ENCODE data around the gene GOT1. TPM values are rescaled to one million over a fixed set of nuclear protein-coding genes. Genes with fewer than 3 reads are reported as not detected.

The GOT1 gene
- total RNA-seq, 1 experiment from 2014 or later = 56.8 TPM

DNA sequence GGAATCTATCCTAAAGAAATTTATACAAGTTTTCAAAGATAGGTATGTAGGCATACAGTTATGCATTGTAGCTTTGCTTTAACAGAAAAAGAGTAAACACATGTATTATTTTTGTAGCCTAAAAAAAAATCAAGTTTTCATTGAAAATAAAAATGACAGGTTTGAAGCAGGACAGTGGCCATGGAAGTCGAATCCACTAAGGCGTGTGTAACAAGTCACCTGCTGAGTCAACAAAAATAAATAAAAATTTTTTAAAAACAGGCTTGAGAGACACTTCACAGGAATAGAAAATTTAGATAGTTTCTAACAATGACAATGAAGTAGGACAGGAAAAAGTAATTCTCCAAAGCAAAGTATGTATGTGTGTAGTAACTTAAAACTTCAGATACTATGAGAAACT lies 8.5 kb upstream of the GOT1 start:
- no peak overlapping the region for H3K4me3 Mint-ChIP-seq
- H3K9me3 Mint-ChIP-seq = no peaks in the 10 kb centered on the region
- DNase-seq (ENCODE audit: low spot score) = no peak
- peaks cover 4% of the 10 kb centered on the region for H3K4me1 Mint-ChIP-seq
- ChIA-PET CTCF (interaction anchor here (1.6 kb wide), 1 partner anchor 122 kb away, joined by 3 read pairs; no protein-coding TSS in a partner anchor), POLR2A (no interaction called here)
- no peaks in the 10 kb centered on the region for H3K36me3 Mint-ChIP-seq
- TF ChIP-seq, protein P1, sequence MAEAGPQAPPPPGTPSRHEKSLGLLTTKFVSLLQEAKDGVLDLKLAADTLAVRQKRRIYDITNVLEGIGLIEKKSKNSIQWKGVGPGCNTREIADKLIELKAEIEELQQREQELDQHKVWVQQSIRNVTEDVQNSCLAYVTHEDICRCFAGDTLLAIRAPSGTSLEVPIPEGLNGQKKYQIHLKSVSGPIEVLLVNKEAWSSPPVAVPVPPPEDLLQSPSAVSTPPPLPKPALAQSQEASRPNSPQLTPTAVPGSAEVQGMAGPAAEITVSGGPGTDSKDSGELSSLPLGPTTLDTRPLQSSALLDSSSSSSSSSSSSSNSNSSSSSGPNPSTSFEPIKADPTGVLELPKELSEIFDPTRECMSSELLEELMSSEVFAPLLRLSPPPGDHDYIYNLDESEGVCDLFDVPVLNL (CRISPR knock-in tag; IDR thresholded peaks at IDR 0.05; ENCODE audit: borderline replicate concordance, low read depth) = no peak
- TF ChIP-seq ZNF671 (CRISPR knock-in tag; IDR thresholded peaks at IDR 0.05) (no peak), RORB (CRISPR knock-in tag; IDR thresholded peaks at IDR 0.05) (no peak), ZNF219 (CRISPR knock-in tag; IDR thresholded peaks at IDR 0.05; ENCODE audit: borderline replicate concordance) (no peak), NR1H2 (CRISPR knock-in tag; IDR thresholded peaks at IDR 0.05) (no peak), SMAD3 (CRISPR knock-in tag; IDR thresholded peaks at IDR 0.05; ENCODE audit: borderline replicate concordance) (no peak), SMAD4 (CRISPR knock-in tag; IDR thresholded peaks at IDR 0.05) (no peak), ZNF396 (CRISPR knock-in tag; IDR thresholded peaks at IDR 0.05; ENCODE audit: borderline replicate concordance) (no peak)
- TF ChIP-seq, protein P2, sequence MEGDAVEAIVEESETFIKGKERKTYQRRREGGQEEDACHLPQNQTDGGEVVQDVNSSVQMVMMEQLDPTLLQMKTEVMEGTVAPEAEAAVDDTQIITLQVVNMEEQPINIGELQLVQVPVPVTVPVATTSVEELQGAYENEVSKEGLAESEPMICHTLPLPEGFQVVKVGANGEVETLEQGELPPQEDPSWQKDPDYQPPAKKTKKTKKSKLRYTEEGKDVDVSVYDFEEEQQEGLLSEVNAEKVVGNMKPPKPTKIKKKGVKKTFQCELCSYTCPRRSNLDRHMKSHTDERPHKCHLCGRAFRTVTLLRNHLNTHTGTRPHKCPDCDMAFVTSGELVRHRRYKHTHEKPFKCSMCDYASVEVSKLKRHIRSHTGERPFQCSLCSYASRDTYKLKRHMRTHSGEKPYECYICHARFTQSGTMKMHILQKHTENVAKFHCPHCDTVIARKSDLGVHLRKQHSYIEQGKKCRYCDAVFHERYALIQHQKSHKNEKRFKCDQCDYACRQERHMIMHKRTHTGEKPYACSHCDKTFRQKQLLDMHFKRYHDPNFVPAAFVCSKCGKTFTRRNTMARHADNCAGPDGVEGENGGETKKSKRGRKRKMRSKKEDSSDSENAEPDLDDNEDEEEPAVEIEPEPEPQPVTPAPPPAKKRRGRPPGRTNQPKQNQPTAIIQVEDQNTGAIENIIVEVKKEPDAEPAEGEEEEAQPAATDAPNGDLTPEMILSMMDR (IDR thresholded peaks at IDR 0.05) = no peak
- TF ChIP-seq, protein P3, sequence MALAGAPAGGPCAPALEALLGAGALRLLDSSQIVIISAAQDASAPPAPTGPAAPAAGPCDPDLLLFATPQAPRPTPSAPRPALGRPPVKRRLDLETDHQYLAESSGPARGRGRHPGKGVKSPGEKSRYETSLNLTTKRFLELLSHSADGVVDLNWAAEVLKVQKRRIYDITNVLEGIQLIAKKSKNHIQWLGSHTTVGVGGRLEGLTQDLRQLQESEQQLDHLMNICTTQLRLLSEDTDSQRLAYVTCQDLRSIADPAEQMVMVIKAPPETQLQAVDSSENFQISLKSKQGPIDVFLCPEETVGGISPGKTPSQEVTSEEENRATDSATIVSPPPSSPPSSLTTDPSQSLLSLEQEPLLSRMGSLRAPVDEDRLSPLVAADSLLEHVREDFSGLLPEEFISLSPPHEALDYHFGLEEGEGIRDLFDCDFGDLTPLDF (CRISPR knock-in tag; IDR thresholded peaks at IDR 0.05) = no peak
- H3K27ac Mint-ChIP-seq = no peak overlapping the region
- H3K27me3 Mint-ChIP-seq (ENCODE audit: low read depth) = no peaks in the 10 kb centered on the region
- ATAC-seq = no peak

DNA sequence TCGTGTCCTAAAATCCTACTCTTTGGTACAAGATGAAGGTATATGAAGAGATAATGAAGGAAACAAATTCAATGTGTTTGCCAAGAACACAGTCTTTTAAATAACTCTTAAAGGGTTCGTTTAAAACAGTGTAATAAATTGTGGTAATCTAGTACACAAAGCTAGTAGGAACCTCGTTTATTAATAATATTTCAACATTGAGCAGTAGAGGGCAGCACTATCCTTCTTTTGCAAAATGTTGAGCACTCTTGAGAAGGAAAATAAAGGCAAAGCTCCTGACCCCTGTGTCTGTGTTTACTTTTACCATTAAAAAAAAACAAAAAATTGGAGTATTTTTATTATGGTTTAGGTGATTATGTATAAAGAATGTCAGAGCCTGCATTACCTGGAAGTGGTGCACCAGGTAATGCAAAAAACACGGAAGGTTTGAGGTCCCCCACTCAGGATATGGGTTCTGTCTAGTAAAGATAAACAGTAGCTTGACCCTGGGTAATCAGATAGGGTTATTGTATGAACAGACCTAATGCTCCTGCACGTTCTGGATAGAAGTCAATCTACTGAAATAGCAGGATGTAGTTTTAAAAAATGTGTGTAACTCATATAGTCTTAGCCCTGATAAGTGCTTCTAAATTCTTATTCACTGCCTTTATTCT lies 5.7 kb upstream of the GOT1 start:
- Mint-ChIP-seq H3K27me3 (ENCODE audit: low read depth) (no peaks in the 10 kb centered on the region), H3K27ac (no peak overlapping the region), H3K9me3 (no peaks in the 10 kb centered on the region), H3K4me1 (peaks cover 4% of the 10 kb centered on the region), H3K36me3 (no peaks in the 10 kb centered on the region), H3K4me3 (no peak overlapping the region)
- TF ChIP-seq, protein P4, sequence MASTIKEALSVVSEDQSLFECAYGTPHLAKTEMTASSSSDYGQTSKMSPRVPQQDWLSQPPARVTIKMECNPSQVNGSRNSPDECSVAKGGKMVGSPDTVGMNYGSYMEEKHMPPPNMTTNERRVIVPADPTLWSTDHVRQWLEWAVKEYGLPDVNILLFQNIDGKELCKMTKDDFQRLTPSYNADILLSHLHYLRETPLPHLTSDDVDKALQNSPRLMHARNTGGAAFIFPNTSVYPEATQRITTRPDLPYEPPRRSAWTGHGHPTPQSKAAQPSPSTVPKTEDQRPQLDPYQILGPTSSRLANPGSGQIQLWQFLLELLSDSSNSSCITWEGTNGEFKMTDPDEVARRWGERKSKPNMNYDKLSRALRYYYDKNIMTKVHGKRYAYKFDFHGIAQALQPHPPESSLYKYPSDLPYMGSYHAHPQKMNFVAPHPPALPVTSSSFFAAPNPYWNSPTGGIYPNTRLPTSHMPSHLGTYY (CRISPR knock-in tag; IDR thresholded peaks at IDR 0.05) = no peak
- TF ChIP-seq, protein P2 (IDR thresholded peaks at IDR 0.05) = peak; percentile 34
- POLR2A ChIA-PET = interaction anchor here (0.8 kb wide), 1 partner anchor 176 kb away, joined by 3 read pairs; no protein-coding TSS in a partner anchor
- DNase-seq (ENCODE audit: low spot score) (no peak), ATAC-seq (peak; percentile 65)
- CTCF ChIA-PET = interaction anchor here (0.5 to 2.5 kb wide), 48 partner anchors 8 to 276 kb away, joined by 3 to 29 read pairs (median 6); partner anchors contain the start of genes CNNM1, ENTPD7, NKX2-3 and SLC25A28

DNA sequence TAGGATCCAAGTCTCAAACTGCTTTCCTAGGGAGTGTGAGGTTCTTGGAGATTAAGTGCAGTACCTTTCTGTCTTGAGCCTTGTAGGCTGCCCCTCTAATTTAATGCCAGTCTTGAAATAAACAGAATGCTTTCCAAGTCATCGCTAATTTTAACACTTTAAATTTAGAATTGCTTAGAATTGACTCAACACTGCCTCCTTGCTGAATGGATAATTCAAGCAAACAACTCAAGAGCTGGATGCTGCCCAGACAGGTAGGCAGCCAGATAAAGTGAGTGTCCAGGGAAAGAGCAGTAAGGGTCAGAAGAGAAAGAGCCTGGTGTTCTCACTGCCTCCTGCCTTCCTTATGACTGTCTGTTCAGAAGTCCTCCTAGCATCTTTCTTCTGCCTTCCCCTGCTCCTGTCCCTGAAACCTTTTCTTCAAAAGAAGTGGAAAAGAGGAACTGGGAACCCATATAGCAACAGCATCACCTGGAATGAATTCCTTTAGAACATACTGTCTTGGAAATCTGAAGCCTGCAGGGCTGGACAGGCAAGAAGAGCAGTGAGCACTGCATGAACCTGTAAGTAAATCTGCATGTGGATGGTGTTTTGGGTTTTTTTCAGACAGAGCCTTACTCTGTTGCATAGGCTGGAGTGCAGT lies 3.1 kb upstream of the GOT1 start:
- no peak overlapping the region for H3K4me3 Mint-ChIP-seq
- TF ChIP-seq TEAD1 (CRISPR knock-in tag; IDR thresholded peaks at IDR 0.05) = no peak
- TF ChIP-seq ETV6 (CRISPR knock-in tag; IDR thresholded peaks at IDR 0.05) = no peak
- TF ChIP-seq, protein P5, sequence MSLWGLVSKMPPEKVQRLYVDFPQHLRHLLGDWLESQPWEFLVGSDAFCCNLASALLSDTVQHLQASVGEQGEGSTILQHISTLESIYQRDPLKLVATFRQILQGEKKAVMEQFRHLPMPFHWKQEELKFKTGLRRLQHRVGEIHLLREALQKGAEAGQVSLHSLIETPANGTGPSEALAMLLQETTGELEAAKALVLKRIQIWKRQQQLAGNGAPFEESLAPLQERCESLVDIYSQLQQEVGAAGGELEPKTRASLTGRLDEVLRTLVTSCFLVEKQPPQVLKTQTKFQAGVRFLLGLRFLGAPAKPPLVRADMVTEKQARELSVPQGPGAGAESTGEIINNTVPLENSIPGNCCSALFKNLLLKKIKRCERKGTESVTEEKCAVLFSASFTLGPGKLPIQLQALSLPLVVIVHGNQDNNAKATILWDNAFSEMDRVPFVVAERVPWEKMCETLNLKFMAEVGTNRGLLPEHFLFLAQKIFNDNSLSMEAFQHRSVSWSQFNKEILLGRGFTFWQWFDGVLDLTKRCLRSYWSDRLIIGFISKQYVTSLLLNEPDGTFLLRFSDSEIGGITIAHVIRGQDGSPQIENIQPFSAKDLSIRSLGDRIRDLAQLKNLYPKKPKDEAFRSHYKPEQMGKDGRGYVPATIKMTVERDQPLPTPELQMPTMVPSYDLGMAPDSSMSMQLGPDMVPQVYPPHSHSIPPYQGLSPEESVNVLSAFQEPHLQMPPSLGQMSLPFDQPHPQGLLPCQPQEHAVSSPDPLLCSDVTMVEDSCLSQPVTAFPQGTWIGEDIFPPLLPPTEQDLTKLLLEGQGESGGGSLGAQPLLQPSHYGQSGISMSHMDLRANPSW (CRISPR knock-in tag; conservative IDR thresholded peaks at IDR 0.05; ENCODE audit: low read depth) = no peak
- TF ChIP-seq SP1 (CRISPR knock-in tag; conservative IDR thresholded peaks at IDR 0.05) = no peak
- no peak for TF ChIP-seq ZNF121 (CRISPR knock-in tag; IDR thresholded peaks at IDR 0.05)
- no peak for TF ChIP-seq RELA (CRISPR knock-in tag; IDR thresholded peaks at IDR 0.05; ENCODE audit: borderline replicate concordance)
- no peak for TF ChIP-seq JAZF1 (CRISPR knock-in tag; IDR thresholded peaks at IDR 0.05)
- no peak for TF ChIP-seq CREB1 (CRISPR knock-in tag; IDR thresholded peaks at IDR 0.05)
- TF ChIP-seq FOXJ3 (CRISPR knock-in tag; IDR thresholded peaks at IDR 0.05; ENCODE audit: borderline replicate concordance) = no peak

More for the DNA sequence above, 3.1 kb upstream of the GOT1 start:
- ATAC-seq (no peak), DNase-seq (ENCODE audit: low spot score) (no peak)
- H3K9me3 Mint-ChIP-seq = no peaks in the 10 kb centered on the region
- ChIA-PET POLR2A (no interaction called here), CTCF (interaction anchor here (0.6 to 1.0 kb wide), 12 partner anchors 9 to 226 kb away, joined by 3 to 11 read pairs (median 4); partner anchors contain the start of gene ENTPD7)
- H3K27ac Mint-ChIP-seq = no peak overlapping the region
- H3K36me3 Mint-ChIP-seq = no peaks in the 10 kb centered on the region
- H3K27me3 Mint-ChIP-seq (ENCODE audit: low read depth) = no peaks in the 10 kb centered on the region
- peaks cover 14% of the 10 kb centered on the region for H3K4me1 Mint-ChIP-seq
